SU-DHL-6 (cell line): Measurements from ENCODE around the gene DNMBP.

ENCODE experiments used
- CTCF ChIP-seq: fragments of 200-600 bp; sonication (generic); IDR thresholded peaks from one replicate; pipeline ENCODE4 v1.5.1; 2017; ENCODE audit warnings: antibody characterized with exemption, mild to moderate bottlenecking, low read length, moderate library complexity; ENCODE audit not compliant: insufficient read depth, poor library complexity, severe bottlenecking
- EZH2phosphoT487 ChIP-seq: fragments of 200-600 bp; sonication (generic), shearing (Covaris generic); conservative IDR thresholded peaks from 2 replicates; pipeline ENCODE4 v1.6.1; 2018; ENCODE audit warnings: mild to moderate bottlenecking, antibody characterized with exemption, low read length, moderate library complexity, mixed read lengths

- TF ChIP-seq CTCF (no peak), EZH2phosphoT487 (no peak)
Measured at GRCh38 chr10:100007231-100008141, 2.3 kb downstream of the DNMBP start.
